Heart right ventricle (tissue), 16 donors: ENCODE data around the gene TNFAIP2. TPM values are rescaled to one million over a fixed set of nuclear protein-coding genes. Genes with fewer than 3 reads are reported as not detected.
A peak's percentile ranks its signal among the peaks of the same experiment; 100 is the strongest.

ENCODE experiments used
- ATAC-seq, 8 donors: fragments of 200-7000 bp; cut with Tn5 transposase; one replicate each; pipeline ENCODE4 v1.9.1; 2020; ENCODE audit warnings: mild to moderate bottlenecking in 8 of 8, moderate library complexity in 8 of 8, moderate number of reproducible peaks in 1 of 8
- DNase-seq, 2 donors: peaks; one replicate each; pipeline ENCODE4 v3.0.0-alpha.2; 2020
- H3K27ac ChIP-seq, 10 donors: fragments of 200-600 bp; sonication (generic) in 2 of 10; one replicate each; pipeline versions ENCODE4 v1.5.0 to v1.8.0; 2020 to 2022; ENCODE audit warnings: mild to moderate bottlenecking in 3 of 10
- H3K27me3 ChIP-seq, 7 donors: fragments of 200-600 bp; one replicate each; pipeline ENCODE4 v1.8.0; 2021 to 2022; ENCODE audit warnings: mild to moderate bottlenecking in 2 of 7
- H3K36me3 ChIP-seq, 9 donors: fragments of 200-600 bp; sonication (generic) in 1 of 9; one replicate each; pipeline versions ENCODE4 v1.5.0 to v1.8.0; 2020 to 2022; ENCODE audit warnings: mild to moderate bottlenecking in 2 of 9
- H3K4me1 ChIP-seq, 9 donors: fragments of 200-600 bp; sonication (generic) in 1 of 9; one replicate each; pipeline versions ENCODE4 v1.5.0 to v1.8.0; 2020 to 2022; ENCODE audit warnings: mild to moderate bottlenecking in 4 of 9
- H3K4me3 ChIP-seq, 10 donors: fragments of 200-600 bp; sonication (generic) in 2 of 10; one replicate each; pipeline versions ENCODE4 v1.5.0 to v1.8.0; 2020 to 2022; ENCODE audit warnings: mild to moderate bottlenecking in 7 of 10, moderate library complexity in 2 of 10
- H3K9me3 ChIP-seq, 11 donors: fragments of 200-600 bp in 10 of 11; sonication (generic) in 2 of 11; one replicate each; pipeline versions ENCODE4 v1.5.0 to v1.8.0; 2013 to 2022; ENCODE audit warnings: mild to moderate bottlenecking in 2 of 11, control low read depth in 1 of 11, moderate library complexity in 1 of 11
- WGBS, 2 donors: extraction: QIAGEN DNeasy Blood & Tissue Kit; methylation state at CpG; one replicate each; pipeline ENCODE4 v1.1.7; 2013; ENCODE audit warnings: inconsistent platforms in 1 of 2; 5-methylcytosine and 5-hydroxymethylcytosine counted together
- intact Hi-C, 10 donors: fragments of 100-400 bp; cut with DNase I; formaldehyde crosslinking; loops; one replicate each; pipeline versions ENCODE4 v1.11.1 to v1.14.2; 2022
- polyA plus RNA-seq, 2 donors: library from polyadenylated mRNA; stranded (reverse); fragments of 200-250 nt; gene quantifications; one replicate each; pipeline ENCODE4 v1.2.3, GENCODE V29; 2013
- total RNA-seq, 10 donors: library from RNA; stranded (reverse); fragmentation: NEBNext Ultra II Directional in 3 of 10; extraction: Animal tissue kit (Norgen Biotek cat#: 25700) in 3 of 10; gene quantifications; one replicate each; pipeline versions ENCODE4 v1.2.1 to v1.2.4, GENCODE V29; 2021 to 2023
- TF ChIP-seq, protein P1 (sequence below), 9 donors: fragments of 200-600 bp; sonication (generic) in 2 of 9; IDR thresholded peaks; one replicate each; pipeline versions ENCODE4 v1.5.0 to v1.8.0; 2021 to 2022; ENCODE audit warnings: antibody characterized with exemption in 9 of 9, mild to moderate bottlenecking in 5 of 9, moderate library complexity in 1 of 9
- donor health status: Arrhythmogenic right ventricular cardiomyopathy.
- donor health status: ischemic (EF 13 %, LVEDD 7.1; RV severe dilation, severe dysfunction).
- donor health status: healthy with polysubstance abuse.
- donor health status: DM: no; HTN: yes; CAD: no.
- donor health status: DM: no; HTN: no; CAD: no.
- donor health status: ischemic (EF 25% LVEDD 6.9; RV normal size, moderate dysfunction).
- donor health status: ischemic (EF 25% LVEDD 5.7; RV mildly dilated, moderate dysfunction).
- donor health status: healthy.
- donor health status: DM: yes; HTN: yes; CAD: no.
- donor health status: Ischemic cardiomyopathy.
- donor health status: ischemic (EF 35%, LVEDD 5.7; RV mildly dilated, moderate dysfunction).
- donor health status: nonischemic (EF 11% LVEDD 7.7; RV severe dilation, severe dysfunction).
- donor health status: DM: yes; HTN: yes; CAD: no.
- donor health status: PGD.
- donor health status: ischemic (EF 29% LVEDD 5.4; RV normal size, mild dysfunction).
- donor health status: nonischemic (EF 23%, LVEDD 6.1; RV moderate dilation, normal function).

The TNFAIP2 gene
- total and polyA plus RNA-seq, 12 donors = 21.8 to 138 (median 42.0) TPM

DNA sequence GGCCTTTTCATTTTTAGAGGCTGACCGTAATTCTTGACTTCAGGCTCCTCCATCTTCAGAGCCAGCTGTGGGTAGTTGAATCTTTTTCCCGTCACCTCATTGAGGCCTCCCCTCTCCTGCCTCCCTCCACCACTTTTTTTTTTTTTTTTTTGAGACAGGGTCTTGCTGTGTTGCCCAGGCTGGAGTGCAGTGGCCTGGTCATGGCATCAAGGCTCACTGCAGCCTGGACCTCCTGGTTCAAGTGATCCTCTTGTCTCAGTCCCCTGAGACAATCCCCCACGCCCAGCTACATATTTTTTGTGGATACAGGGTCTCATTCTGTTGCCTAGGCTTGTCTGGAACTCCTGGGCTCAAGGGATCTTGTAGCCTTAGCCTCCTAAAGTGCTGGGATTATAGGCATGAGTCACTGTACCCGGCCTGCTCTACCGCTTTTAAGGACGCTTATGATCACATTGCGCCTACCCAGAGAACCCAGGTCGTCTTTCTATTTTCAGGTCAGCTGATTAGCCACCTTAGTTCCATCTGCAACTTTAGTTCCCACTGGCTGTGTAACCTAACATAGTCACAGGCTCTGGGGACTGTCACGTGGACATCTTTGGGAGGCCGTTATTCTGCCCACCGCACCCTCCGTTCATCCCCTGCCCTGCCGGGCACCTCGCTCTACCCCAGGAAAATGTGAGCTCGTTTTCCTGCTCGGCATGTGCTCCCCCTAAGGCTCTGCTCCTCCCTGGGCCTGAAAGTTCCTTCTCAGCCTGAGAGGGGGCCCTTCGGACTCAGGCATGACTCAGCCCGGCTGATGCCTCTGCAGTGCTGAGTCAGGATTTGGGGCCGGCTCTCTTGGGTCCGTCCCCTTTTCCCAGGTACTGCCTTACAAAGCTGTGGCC lies 13.4 kb downstream of the TNFAIP2 start:
- no peak overlapping the region for H3K4me3 ChIP-seq
- WGBS, 2 donors = 53 to 62% methylated on average over 20 of the region's 20 CpGs
- H3K27ac ChIP-seq = peak overlapping the region in 6 of 10 donors; percentile 11 to 66 (median 49)
- DNase-seq (no peak), ATAC-seq (peak in 7 of 8 donors; percentile 24 to 67 (median 41))
- H3K4me1 ChIP-seq = peaks cover 0 to 35% (median 22%) of the 10 kb centered on the region in 9 donors
- H3K36me3 ChIP-seq = peaks cover 0 to 53% (median 6%) of the 10 kb centered on the region in 9 donors
- peaks cover 0 to 10% (median under 1%) of the 10 kb centered on the region in 7 donors for H3K27me3 ChIP-seq
- TF ChIP-seq, protein P1, sequence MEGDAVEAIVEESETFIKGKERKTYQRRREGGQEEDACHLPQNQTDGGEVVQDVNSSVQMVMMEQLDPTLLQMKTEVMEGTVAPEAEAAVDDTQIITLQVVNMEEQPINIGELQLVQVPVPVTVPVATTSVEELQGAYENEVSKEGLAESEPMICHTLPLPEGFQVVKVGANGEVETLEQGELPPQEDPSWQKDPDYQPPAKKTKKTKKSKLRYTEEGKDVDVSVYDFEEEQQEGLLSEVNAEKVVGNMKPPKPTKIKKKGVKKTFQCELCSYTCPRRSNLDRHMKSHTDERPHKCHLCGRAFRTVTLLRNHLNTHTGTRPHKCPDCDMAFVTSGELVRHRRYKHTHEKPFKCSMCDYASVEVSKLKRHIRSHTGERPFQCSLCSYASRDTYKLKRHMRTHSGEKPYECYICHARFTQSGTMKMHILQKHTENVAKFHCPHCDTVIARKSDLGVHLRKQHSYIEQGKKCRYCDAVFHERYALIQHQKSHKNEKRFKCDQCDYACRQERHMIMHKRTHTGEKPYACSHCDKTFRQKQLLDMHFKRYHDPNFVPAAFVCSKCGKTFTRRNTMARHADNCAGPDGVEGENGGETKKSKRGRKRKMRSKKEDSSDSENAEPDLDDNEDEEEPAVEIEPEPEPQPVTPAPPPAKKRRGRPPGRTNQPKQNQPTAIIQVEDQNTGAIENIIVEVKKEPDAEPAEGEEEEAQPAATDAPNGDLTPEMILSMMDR (IDR thresholded peaks at IDR 0.05) = no peak
- intact Hi-C loops = no loop called here
- H3K9me3 ChIP-seq = no peaks in the 10 kb centered on the region

DNA sequence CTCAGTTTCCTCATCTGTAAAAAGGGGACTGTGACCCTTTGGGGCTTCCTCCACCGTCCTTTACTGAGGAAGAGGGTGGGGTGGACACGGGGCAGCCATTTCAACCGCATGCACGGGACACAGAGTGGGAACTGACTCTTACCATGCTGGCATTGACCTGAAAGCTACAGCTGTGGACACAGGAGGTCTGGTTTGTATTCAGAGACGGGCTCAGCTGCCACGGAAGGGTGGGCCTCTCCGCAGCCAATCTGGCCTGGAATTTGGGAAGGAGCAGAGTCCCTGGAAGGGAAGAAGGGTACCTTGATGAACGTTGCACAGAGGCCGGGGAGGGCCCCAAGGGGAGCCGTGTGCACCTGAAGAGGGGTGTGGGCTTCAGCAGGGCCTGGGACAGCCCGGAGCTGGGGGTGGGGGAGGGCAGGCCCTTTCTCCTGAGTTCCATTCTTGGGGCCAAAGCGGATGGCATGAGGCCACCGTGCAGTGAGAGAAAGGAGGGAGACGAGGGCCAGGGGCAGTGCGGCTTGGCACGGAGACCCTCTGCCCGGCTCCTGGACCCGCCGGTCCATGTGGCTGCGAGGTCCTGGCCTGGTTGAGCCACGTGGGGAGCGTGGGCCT lies 14.5 kb downstream of the TNFAIP2 start:
- ATAC-seq (peak in 7 of 8 donors; percentile 6 to 45 (median 26)), DNase-seq (no peak)
- peak overlapping the region in 1 of 10 donors; percentile 26 for H3K4me3 ChIP-seq
- H3K27me3 ChIP-seq = peaks cover 0 to 20% (median 12%) of the 10 kb centered on the region in 7 donors
- TF ChIP-seq, protein P1 (IDR thresholded peaks at IDR 0.05) = no peak
- H3K4me1 ChIP-seq = peaks cover 0 to 34% (median 21%) of the 10 kb centered on the region in 9 donors
- H3K27ac ChIP-seq = peak overlapping the region in 8 of 10 donors; percentile 3 to 66 (median 40)
- H3K9me3 ChIP-seq = no peaks in the 10 kb centered on the region
- peaks cover 0 to 41% (median 6%) of the 10 kb centered on the region in 9 donors for H3K36me3 ChIP-seq
- WGBS, 2 donors = 58 to 62% methylated on average over 22 of the region's 22 CpGs
- intact Hi-C loops = no loop called here

DNA sequence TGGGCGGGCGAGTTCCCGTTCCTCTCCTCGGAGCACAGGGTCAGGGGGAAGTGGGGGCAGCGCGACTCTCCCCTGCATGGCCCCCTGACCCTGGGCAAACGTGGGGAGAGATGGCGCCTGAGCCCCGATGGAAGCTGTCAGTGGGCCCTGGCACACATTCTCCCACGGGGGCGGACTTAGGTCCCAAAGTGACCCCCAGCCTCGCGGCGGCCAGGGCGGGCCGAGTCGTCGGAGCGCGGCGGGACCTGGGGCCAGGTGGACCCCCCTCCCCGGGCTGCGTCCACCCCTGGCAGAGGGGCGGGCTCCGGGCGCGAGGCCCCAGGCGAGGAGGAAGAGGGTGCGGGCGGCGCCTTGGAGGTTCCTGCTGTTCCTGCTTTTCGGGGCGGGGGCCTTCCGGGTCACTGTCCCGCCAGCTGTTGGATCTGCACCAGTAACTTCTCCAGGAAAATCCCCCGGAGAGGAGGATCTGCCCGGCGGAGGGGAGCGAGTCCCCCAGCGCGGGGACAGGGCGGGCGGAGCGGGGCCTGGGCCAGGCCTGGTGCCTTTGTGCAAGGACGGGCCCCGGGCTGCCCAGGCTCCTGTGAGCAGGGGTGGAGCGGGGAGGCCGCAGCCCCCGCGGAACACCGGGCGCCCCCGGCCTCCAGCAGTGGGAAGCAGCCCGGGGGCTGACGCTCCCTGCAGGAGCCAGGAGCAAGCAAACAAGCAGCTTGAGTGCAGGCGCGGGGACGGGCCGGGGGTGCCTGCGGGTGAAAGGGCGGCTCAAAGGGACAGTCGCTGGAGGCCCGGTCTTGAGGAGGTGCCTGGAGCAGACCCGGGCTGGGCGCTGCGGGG lies 15.3 kb downstream of the TNFAIP2 start:
- H3K9me3 ChIP-seq = no peaks in the 10 kb centered on the region
- H3K27me3 ChIP-seq = peaks cover 0 to 27% (median 19%) of the 10 kb centered on the region in 7 donors
- intact Hi-C loops = no loop called here
- no peak for DNase-seq
- H3K27ac ChIP-seq = peak overlapping the region in 9 of 10 donors; percentile 3 to 66 (median 22)
- TF ChIP-seq, protein P1 (IDR thresholded peaks at IDR 0.05) = no peak
- peaks cover 0 to 34% (median 3%) of the 10 kb centered on the region in 9 donors for H3K36me3 ChIP-seq
- H3K4me1 ChIP-seq = peaks cover 0 to 34% (median 21%) of the 10 kb centered on the region in 9 donors
- peak in 6 of 8 donors; percentile 11 to 51 (median 26) for ATAC-seq
- 38 to 51% methylated on average over 66 of the region's 66 CpGs for WGBS, 2 donors
- peak overlapping the region in 9 of 10 donors; percentile 14 to 44 (median 29) for H3K4me3 ChIP-seq
